HEK293 (cell line): ENCODE measurements around the gene RNF144B.

Experiments used
- CTCF ChIA-PET: fragments of 350-600 bp; formaldehyde crosslinking; extraction: SDS; loops from one replicate; lab custom pipeline; 2021; ENCODE audit warnings: antibody characterized with exemption; lab: Yijun Ruan, JAX
- POLR2A ChIA-PET: fragments of 300-600 bp; formaldehyde crosslinking; extraction: SDS; loops from one replicate; lab custom pipeline; 2020; ENCODE audit warnings: antibody characterized with exemption, inconsistent platforms; lab: Yijun Ruan, JAX
- H3K27ac ChIP-seq: fragments of 200-500 bp; sonication (Bioruptor generic); 2 replicates; pipeline ENCODE4 v1.5.1; 2014; ENCODE audit warnings: low read depth, low read length, control low read depth, inconsistent platforms; ENCODE audit errors: extremely low read depth
- H3K36me3 ChIP-seq, 2 experiments: fragments of 200-500 bp in 1 of 2; sonication (Bioruptor generic) in 1 of 2; 1 replicate in 1 of 2; 2 replicates in 1 of 2; pipeline ENCODE4 v1.5.1; 2014 to 2017; ENCODE audit warnings: inconsistent platforms in 2 of 2, low read length in 2 of 2; ENCODE audit not compliant: control insufficient read depth in 2 of 2, insufficient read depth in 1 of 2
- H3K4me1 ChIP-seq: fragments of 200-500 bp; sonication (Bioruptor generic); 2 replicates; pipeline ENCODE4 v1.5.1; 2014; ENCODE audit warnings: mild to moderate bottlenecking, low read length, inconsistent platforms; ENCODE audit not compliant: control insufficient read depth, insufficient read depth
- H3K4me3 ChIP-seq: 2 replicates; pipeline ENCODE4 v1.5.1; 2011; ENCODE audit warnings: low read depth, mild to moderate bottlenecking, control low read depth, low read length, moderate library complexity
- H3K9me3 ChIP-seq: fragments of 200-500 bp; sonication (Bioruptor generic); 2 replicates; pipeline ENCODE4 v1.5.1; 2014; ENCODE audit warnings: low read depth, low read length, inconsistent platforms; ENCODE audit not compliant: control insufficient read depth, insufficient read depth
- BCL6B ChIP-seq: fragments of 450-650 bp; formaldehyde crosslinking; IDR thresholded peaks from 2 replicates; pipeline ENCODE4 v1.5.1; 2017; ENCODE audit warnings: missing biosample characterization, missing genetic modification characterization
- KLF16 ChIP-seq: fragments of 450-650 bp; formaldehyde crosslinking; IDR thresholded peaks from 2 replicates; pipeline ENCODE4 v1.5.1; 2017; ENCODE audit warnings: missing biosample characterization, missing genetic modification characterization
- KLF7 ChIP-seq: fragments of 450-650 bp; formaldehyde crosslinking; IDR thresholded peaks from 2 replicates; pipeline ENCODE4 v1.5.1; 2016; ENCODE audit warnings: missing biosample characterization, missing genetic modification characterization, borderline replicate concordance
- KLF8 ChIP-seq: fragments of 450-650 bp; formaldehyde crosslinking; IDR thresholded peaks from 2 replicates; pipeline ENCODE4 v1.5.1; 2016; ENCODE audit warnings: missing biosample characterization, missing genetic modification characterization
- KLF9 ChIP-seq: fragments of 450-650 bp; formaldehyde crosslinking; IDR thresholded peaks from 2 replicates; pipeline ENCODE4 v1.5.1; 2016; ENCODE audit warnings: missing biosample characterization, missing genetic modification characterization, low read depth
- MYNN ChIP-seq: fragments of 450-650 bp; formaldehyde crosslinking; IDR thresholded peaks from 2 replicates; pipeline ENCODE4 v1.5.1; 2016; ENCODE audit warnings: missing biosample characterization, missing genetic modification characterization, borderline replicate concordance
- MZF1 ChIP-seq: fragments of 450-650 bp; formaldehyde crosslinking; IDR thresholded peaks from 2 replicates; pipeline ENCODE4 v1.5.1; 2017; ENCODE audit warnings: missing biosample characterization, missing genetic modification characterization, borderline replicate concordance
- OSR2 ChIP-seq: fragments of 450-650 bp; formaldehyde crosslinking; IDR thresholded peaks from 2 replicates; pipeline ENCODE4 v1.5.1; 2016; ENCODE audit warnings: missing biosample characterization, missing genetic modification characterization
- SALL2 ChIP-seq: fragments of 450-650 bp; formaldehyde crosslinking; IDR thresholded peaks from 2 replicates; pipeline ENCODE4 v1.5.0; 2017; ENCODE audit warnings: missing biosample characterization, mild to moderate bottlenecking, missing genetic modification characterization, borderline replicate concordance
- SCRT2 ChIP-seq: fragments of 450-650 bp; formaldehyde crosslinking; IDR thresholded peaks from 2 replicates; pipeline ENCODE4 v1.5.1; 2016; ENCODE audit warnings: missing biosample characterization, missing genetic modification characterization
- SP3 ChIP-seq: fragments of 450-650 bp; formaldehyde crosslinking; IDR thresholded peaks from 2 replicates; pipeline ENCODE4 v1.5.1; 2016; ENCODE audit warnings: missing biosample characterization, missing genetic modification characterization
- ZBTB48 ChIP-seq: fragments of 450-650 bp; formaldehyde crosslinking; IDR thresholded peaks from 2 replicates; pipeline ENCODE4 v1.5.1; 2016; ENCODE audit warnings: missing biosample characterization, missing genetic modification characterization
- ZNF10 ChIP-seq: fragments of 450-650 bp; formaldehyde crosslinking; IDR thresholded peaks from 2 replicates; pipeline ENCODE4 v1.5.1; 2017; ENCODE audit warnings: missing biosample characterization, missing genetic modification characterization
- ZNF202 ChIP-seq: fragments of 450-650 bp; formaldehyde crosslinking; IDR thresholded peaks from 2 replicates; pipeline ENCODE4 v1.5.1; 2016; ENCODE audit warnings: missing biosample characterization, missing genetic modification characterization, borderline replicate concordance
- ZNF221 ChIP-seq: fragments of 450-650 bp; formaldehyde crosslinking; IDR thresholded peaks from 2 replicates; pipeline ENCODE4 v1.5.1; 2017; ENCODE audit warnings: missing biosample characterization, missing genetic modification characterization, borderline replicate concordance
- ZNF354C ChIP-seq: fragments of 450-650 bp; formaldehyde crosslinking; IDR thresholded peaks from 2 replicates; pipeline ENCODE4 v1.5.1; 2016; ENCODE audit warnings: missing biosample characterization, missing genetic modification characterization, low read depth, borderline replicate concordance
- ZNF518A ChIP-seq: fragments of 450-650 bp; formaldehyde crosslinking; conservative IDR thresholded peaks from 2 replicates; pipeline ENCODE4 v1.5.1; 2016; ENCODE audit warnings: low read depth, missing biosample characterization, missing genetic modification characterization
- ZNF530 ChIP-seq: fragments of 450-650 bp; formaldehyde crosslinking; IDR thresholded peaks from 2 replicates; pipeline ENCODE4 v1.5.1; 2016; ENCODE audit warnings: low read depth, missing biosample characterization, missing genetic modification characterization
- ZNF549 ChIP-seq: fragments of 450-650 bp; IDR thresholded peaks from 2 replicates; pipeline ENCODE4 v1.5.1; 2018; ENCODE audit warnings: missing biosample characterization, missing genetic modification characterization, mild to moderate bottlenecking, inconsistent platforms, moderate library complexity
- ZNF558 ChIP-seq: fragments of 450-650 bp; formaldehyde crosslinking; IDR thresholded peaks from 2 replicates; pipeline ENCODE4 v1.5.1; 2016; ENCODE audit warnings: missing biosample characterization, missing genetic modification characterization
- ZNF600 ChIP-seq: fragments of 450-650 bp; formaldehyde crosslinking; IDR thresholded peaks from 2 replicates; pipeline ENCODE4 v1.5.1; 2016; ENCODE audit warnings: missing biosample characterization, missing genetic modification characterization
- ZNF624 ChIP-seq: fragments of 450-650 bp; formaldehyde crosslinking; IDR thresholded peaks from 2 replicates; pipeline ENCODE4 v1.5.1; 2017; ENCODE audit warnings: missing biosample characterization, missing genetic modification characterization
- ZNF626 ChIP-seq: fragments of 450-650 bp; sonication (Bioruptor Pico); formaldehyde crosslinking; IDR thresholded peaks from 2 replicates; pipeline ENCODE4 v1.5.1; 2018; ENCODE audit warnings: missing biosample characterization, missing genetic modification characterization, inconsistent platforms
- ZNF692 ChIP-seq: fragments of 450-650 bp; formaldehyde crosslinking; IDR thresholded peaks from 2 replicates; pipeline ENCODE4 v1.5.1; 2016; ENCODE audit warnings: missing biosample characterization, missing genetic modification characterization
- ZNF704 ChIP-seq: fragments of 450-650 bp; formaldehyde crosslinking; IDR thresholded peaks from 2 replicates; pipeline ENCODE4 v1.5.1; 2016; ENCODE audit warnings: missing biosample characterization, missing genetic modification characterization
- ZNF747 ChIP-seq: fragments of 450-650 bp; formaldehyde crosslinking; IDR thresholded peaks from 2 replicates; pipeline ENCODE4 v1.5.1; 2016; ENCODE audit warnings: missing biosample characterization, missing genetic modification characterization
- ZNF768 ChIP-seq: fragments of 450-650 bp; formaldehyde crosslinking; IDR thresholded peaks from 2 replicates; pipeline ENCODE4 v1.5.1; 2018; ENCODE audit warnings: missing biosample characterization, mild to moderate bottlenecking, missing genetic modification characterization
- ZSCAN30 ChIP-seq: fragments of 450-650 bp; IDR thresholded peaks from 2 replicates; pipeline ENCODE4 v1.5.1; 2018; ENCODE audit warnings: missing biosample characterization, mild to moderate bottlenecking, missing genetic modification characterization, moderate library complexity
- ZXDB ChIP-seq: fragments of 450-650 bp; formaldehyde crosslinking; IDR thresholded peaks from 2 replicates; pipeline ENCODE4 v1.5.1; 2016; ENCODE audit warnings: missing biosample characterization, missing genetic modification characterization

RNF144B gene

GRCh38 chr6:18416341-18416679, 29.2 kb downstream of the RNF144B start:
- no peaks in the 10 kb centered on the region for H3K9me3 ChIP-seq
- POLR2A ChIA-PET, result no interaction called here
- no peaks in the 10 kb centered on the region for H3K36me3 ChIP-seq
- H3K27ac ChIP-seq, result no peak overlapping the region
- no peak for TF ChIP-seq ZXDB (tag by site-specific recombination)
- no peak for TF ChIP-seq SCRT2 (tag by site-specific recombination)
- TF ChIP-seq ZNF626, result no peak
- TF ChIP-seq ZNF530, result no peak
- TF ChIP-seq KLF7 (tag by site-specific recombination), result no peak
- TF ChIP-seq KLF16 (tag by site-specific recombination), result no peak
- no peak for TF ChIP-seq ZNF518A (tag by site-specific recombination)
- no peak for TF ChIP-seq ZNF354C (tag by site-specific recombination)
- TF ChIP-seq ZNF600 (tag by site-specific recombination), result no peak
- no peak for TF ChIP-seq KLF9 (tag by site-specific recombination)
- no peak for TF ChIP-seq ZNF202 (tag by site-specific recombination)
- no peak for TF ChIP-seq ZNF747 (tag by site-specific recombination)
- TF ChIP-seq ZNF624 (tag by site-specific recombination), result no peak
- TF ChIP-seq ZSCAN30 (tag by site-specific recombination), result no peak
- TF ChIP-seq ZNF692 (tag by site-specific recombination), result no peak
- no peak for TF ChIP-seq MYNN (tag by site-specific recombination)
- no peak for TF ChIP-seq ZNF768 (tag by site-specific recombination)
- TF ChIP-seq KLF8 (tag by site-specific recombination), result no peak
- no peak for TF ChIP-seq ZNF549
- no peak for TF ChIP-seq ZNF704 (tag by site-specific recombination)
- TF ChIP-seq, all 188 proteins: peak for 0
- CTCF ChIA-PET, result no interaction called here
- Histone ChIP-seq H3K4me1 (no peaks in the 10 kb centered on the region), H3K4me3 (no peak overlapping the region)

- Histone ChIP-seq H3K4me3 (no peak overlapping the region), H3K27ac (no peak overlapping the region), H3K36me3 (no peaks in the 10 kb centered on the region), H3K9me3 (no peaks in the 10 kb centered on the region), H3K4me1 (no peaks in the 10 kb centered on the region)
- CTCF ChIA-PET, result no interaction called here
- POLR2A ChIA-PET, result no interaction called here
- TF ChIP-seq ZNF558 (tag by site-specific recombination) (no peak), BCL6B (tag by site-specific recombination) (no peak), MZF1 (tag by site-specific recombination) (no peak), SALL2 (tag by site-specific recombination) (no peak), SP3 (tag by site-specific recombination) (no peak), ZBTB48 (tag by site-specific recombination) (no peak), OSR2 (tag by site-specific recombination) (no peak), KLF7 (tag by site-specific recombination) (no peak), ZNF221 (tag by site-specific recombination) (no peak), SCRT2 (tag by site-specific recombination) (no peak), ZNF10 (tag by site-specific recombination) (no peak)
Measured at GRCh38 chr6:18420328-18420727, 33.2 kb downstream of the RNF144B start.
